GM18951 (cell line): ENCODE data around the gene FGB.

Source experiments
- POLR2A ChIP-seq: IDR thresholded peaks from 4 replicates; pipeline ENCODE4 v1.6.1; 2011; ENCODE audit warnings: mild to moderate bottlenecking; ENCODE audit not compliant: insufficient read length, insufficient read depth; ENCODE audit errors: extremely low read depth
- in situ Hi-C: fragments of 300-500 bp; cut with MboI; formaldehyde crosslinking; loops from one replicate; pipeline ENCODE4 v1.12.0; 2022; ENCODE audit warnings: low sequenced_read_pairs, mixed read lengths, inconsistent platforms; ENCODE audit not compliant: unreplicated experiment

The FGB gene

DNA sequence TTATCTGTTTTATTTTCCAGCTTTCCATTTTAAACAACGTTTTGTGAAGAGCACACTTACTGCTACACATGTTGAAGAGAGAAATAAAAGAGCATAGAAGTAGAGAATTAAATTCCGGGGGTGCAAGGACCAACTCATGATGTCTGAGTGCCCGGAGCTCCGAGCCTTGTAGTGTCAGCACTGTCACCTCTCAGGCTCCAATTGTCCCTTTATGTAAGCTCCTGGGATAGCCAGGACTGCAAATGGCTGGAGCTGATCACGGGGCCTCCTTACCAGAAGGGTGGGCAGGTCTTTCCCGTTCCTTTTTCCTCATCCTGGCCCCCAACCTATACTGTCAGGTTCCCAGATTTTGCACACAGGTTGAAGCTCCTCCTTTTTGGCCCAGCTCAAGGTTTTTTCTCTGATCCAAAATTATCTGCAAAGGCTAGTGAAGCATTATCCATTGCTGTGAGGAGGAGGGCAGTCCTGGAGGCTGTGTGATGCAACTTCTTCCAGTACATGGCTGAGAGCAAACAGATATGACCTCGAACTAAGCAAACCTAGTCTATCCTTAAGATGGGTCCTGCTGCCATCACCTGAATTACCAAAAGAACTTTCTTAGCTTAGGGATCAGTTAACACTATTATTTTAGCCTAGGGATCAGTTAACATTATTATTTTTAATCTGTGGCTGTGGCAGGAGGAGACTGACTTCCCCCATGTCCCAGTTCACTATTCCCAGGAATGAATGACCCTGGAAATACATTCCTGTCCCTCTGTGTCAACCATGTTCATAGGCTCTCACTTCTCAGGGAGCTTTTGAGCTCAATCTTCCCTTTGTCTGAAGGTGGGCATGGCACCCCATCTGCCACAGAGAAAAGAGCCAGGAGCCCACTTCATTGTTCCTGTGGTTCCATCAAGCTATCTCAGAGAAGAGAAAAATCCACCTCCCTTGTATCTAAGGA lies 49.9 kb downstream of the FGB start, which contains the start of gene FGG:
TSS of gene FGG (minus strand) at position 185 of the 943 bp plus-strand sequence. CDS start at position 138, 47 bp downstream.
- no peak for TF ChIP-seq POLR2A
- in situ Hi-C loops: no loop called here

DNA sequence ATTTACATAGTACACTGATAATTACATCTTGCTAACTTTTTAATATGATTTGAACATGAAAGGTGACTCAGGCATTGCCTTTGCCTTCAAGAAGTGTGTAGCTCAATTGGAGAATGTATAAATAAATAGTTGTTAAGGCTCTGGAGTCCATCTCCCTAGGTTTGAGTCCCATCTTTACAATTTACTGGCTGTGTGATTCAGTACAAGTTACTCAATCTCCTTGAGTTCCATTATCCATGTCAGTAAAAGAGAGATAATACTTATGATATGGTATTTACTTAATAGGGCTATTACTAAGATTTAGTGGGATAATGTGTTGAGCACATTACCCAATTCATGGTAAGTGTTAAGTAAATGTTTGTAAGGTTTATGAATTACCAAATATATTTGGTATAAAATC lies 51.5 kb downstream of the FGB start:
- in situ Hi-C loops: no loop called here

DNA sequence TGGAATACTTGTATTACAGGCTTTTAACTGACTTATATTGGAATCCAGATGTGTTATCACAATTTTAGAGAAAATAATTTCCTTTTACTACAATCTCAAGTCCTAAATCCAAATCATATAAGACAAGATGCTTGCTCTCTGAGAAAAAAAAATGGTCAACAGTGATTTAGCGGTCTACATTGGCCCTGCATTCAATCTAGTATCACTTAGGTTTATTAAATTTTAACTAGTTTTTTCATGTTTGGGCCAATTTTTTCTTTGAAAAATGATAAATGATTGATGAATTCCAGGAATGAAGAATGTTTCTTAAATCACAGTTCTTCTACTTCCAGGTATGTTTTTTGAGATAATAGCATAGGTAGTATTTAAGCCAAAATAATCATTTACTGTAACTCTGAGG lies 52.4 kb downstream of the FGB start:
- no peak for TF ChIP-seq POLR2A
- in situ Hi-C loops: loop anchor here (5.0 kb wide), 1 partner anchor 58 kb away; no protein-coding TSS in a partner anchor

More for the DNA sequence above, 51.5 kb downstream of the FGB start:
- no peak for TF ChIP-seq POLR2A

DNA sequence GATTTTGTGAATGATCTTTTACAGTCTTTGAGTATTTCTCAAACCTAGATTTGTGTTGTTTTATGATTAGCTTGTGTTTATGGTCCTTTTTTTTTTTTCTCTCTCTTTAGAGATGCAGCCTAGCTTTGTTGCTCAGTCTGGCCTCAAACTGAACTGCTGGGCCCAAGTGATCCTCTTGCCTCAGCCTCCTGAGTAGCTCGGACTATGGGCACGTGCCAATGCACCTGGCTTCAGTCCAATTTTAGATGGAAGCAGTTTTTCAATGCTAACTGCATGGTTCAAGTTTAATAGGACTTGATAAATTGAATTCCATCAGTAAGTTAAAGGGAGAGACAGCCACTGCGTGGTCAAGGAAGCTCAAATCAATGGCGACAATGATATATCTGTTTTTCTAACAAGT lies 53.5 kb downstream of the FGB start:
- no peak for TF ChIP-seq POLR2A
- in situ Hi-C loops: loop anchor here (5.0 kb wide), 1 partner anchor 59 kb away; no protein-coding TSS in a partner anchor

DNA sequence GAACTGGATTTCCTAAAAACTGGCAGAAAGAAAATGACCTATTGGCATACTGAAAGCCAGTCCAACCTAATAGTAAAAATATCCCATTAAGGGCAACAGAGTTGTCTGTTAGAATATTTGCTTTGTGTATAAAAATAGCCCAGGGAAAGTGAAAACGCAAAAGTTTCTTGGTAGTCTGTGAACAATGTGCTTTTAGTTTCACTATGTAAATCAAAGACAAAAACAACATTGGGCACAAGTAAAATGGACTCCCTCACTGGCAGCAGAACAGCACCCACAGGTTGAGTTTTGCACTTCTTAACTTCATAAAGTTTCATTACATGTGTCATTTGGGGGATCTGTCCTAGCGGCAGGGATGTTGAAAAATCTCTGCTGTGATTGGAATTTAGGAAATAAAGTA lies 53.9 kb downstream of the FGB start:
- in situ Hi-C loops: loop anchor here (5.0 kb wide), 1 partner anchor 59 kb away; no protein-coding TSS in a partner anchor
- TF ChIP-seq POLR2A: no peak

DNA sequence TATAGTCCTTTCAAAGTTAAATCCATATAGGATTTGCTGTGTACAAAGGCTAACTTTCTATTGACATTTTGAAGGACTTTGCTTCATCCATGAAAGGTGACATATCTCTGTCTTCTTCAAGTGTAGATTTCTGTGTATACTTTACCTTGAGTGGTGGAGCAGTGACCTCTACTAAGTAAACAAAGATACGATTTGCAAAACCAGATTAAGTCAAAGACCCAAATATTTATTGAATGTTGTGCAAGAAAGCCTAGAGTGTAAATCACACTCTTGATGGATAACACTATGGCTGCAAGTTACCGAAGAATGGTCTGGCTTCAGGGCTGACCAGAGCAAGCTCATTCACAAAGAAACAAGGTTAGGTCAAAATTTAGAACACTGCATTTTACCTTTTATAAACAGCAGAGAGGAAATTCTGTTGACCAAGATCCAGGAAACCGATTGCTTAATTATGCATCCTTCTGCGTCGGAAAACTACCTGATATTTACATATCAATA lies 55.1 kb downstream of the FGB start:
- no peak for TF ChIP-seq POLR2A
- in situ Hi-C loops: loop anchor here (5.0 kb wide), 1 partner anchor 61 kb away; no protein-coding TSS in a partner anchor

DNA sequence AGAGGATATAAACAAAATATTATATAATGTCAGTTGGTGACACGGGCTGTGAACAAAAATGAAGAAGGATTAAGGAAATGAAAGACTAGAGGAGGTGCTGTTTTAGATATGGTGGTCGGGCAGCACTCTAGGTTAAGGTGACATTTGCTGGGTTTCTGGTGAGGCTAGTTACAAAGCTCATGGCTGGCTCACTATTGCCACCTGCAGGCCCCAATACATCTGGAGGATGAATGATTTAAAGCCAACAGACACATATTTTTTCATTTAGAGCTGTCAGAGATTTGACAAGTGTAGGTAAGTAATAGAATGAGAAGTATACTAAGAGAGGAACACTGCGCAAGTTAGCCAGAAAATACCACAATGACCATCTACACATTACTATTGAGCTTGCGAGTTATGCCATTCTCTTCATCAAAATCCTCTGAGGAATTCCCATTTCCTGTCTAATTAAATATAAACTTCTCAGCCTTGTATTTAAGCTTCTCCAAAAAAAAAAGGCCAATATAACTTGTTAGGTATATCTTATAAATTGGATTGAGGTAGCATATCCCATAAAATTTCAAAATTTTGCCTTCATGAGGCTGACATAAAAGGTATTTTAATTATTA lies 56.0 kb downstream of the FGB start:
- in situ Hi-C loops: loop anchor here (5.0 kb wide), 1 partner anchor 62 kb away; no protein-coding TSS in a partner anchor
- TF ChIP-seq POLR2A: no peak

DNA sequence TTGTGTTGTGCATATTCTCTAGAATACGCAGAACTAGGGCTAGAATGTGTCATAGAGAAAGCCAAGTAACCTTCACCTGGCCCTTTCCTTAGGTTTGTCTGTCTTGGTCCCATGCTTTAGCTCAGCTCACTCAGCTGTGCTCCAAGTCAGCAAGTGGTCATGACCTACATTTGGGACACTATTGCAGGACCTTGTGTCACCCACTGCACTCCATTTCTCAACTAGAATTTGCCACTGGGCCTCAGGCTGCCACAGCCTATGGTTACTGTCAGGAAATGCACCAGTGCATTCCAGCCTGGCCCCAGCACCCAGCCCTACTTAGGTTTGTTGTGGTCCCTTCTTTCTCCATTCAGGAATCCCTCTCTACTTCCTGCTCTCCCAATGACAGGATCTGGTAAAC lies 57.3 kb downstream of the FGB start:
- TF ChIP-seq POLR2A: no peak
- in situ Hi-C loops: no loop called here
